ENCODE measurements around the gene PTGES2. TPM values are rescaled to one million over a fixed set of nuclear protein-coding genes. Genes with fewer than 3 reads are reported as not detected.

The PTGES2 gene
- polyA plus RNA-seq, 1 donor = 59.1 TPM

GRCh38 chr9:128101690-128102089 lies 25.8 kb downstream of the PTGES2 start:
- Histone ChIP-seq H3K27me3 (ENCODE audit: control insufficient read depth, insufficient read depth, low read length) (no peaks in the 10 kb centered on the region), H3K27ac (ENCODE audit: low read length) (no peak overlapping the region), H3K4me1 (ENCODE audit: control insufficient read depth, insufficient read depth, low read length) (peaks cover 66% of the 10 kb centered on the region), H3K9me3 (ENCODE audit: control insufficient read depth, low read depth, low read length) (no peaks in the 10 kb centered on the region), H3K4me3 (ENCODE audit: low read length) (no peak overlapping the region), H3K36me3 (ENCODE audit: control insufficient read depth, insufficient read depth, low read length) (peaks cover 48% of the 10 kb centered on the region)
- no peak for DNase-seq
- no CpG with 5 or more reads among the region's 20 CpGs for WGBS (ENCODE audit: insufficient coverage, low lambda C conversion rate)

- Histone ChIP-seq H3K27ac (ENCODE audit: low read length) (no peak overlapping the region), H3K27me3 (ENCODE audit: control insufficient read depth, insufficient read depth, low read length) (no peaks in the 10 kb centered on the region), H3K36me3 (ENCODE audit: control insufficient read depth, insufficient read depth, low read length) (peaks cover 44% of the 10 kb centered on the region), H3K4me3 (ENCODE audit: low read length) (no peak overlapping the region), H3K4me1 (ENCODE audit: control insufficient read depth, insufficient read depth, low read length) (peaks cover 66% of the 10 kb centered on the region), H3K9me3 (ENCODE audit: control insufficient read depth, low read depth, low read length) (no peaks in the 10 kb centered on the region)
- no CpG with 5 or more reads among the region's 12 CpGs for WGBS (ENCODE audit: insufficient coverage, low lambda C conversion rate)
- DNase-seq = no peak
Measured at GRCh38 chr9:128101231-128101661, 26.3 kb downstream of the PTGES2 start.

GRCh38 chr9:128100581-128100980 lies 26.9 kb downstream of the PTGES2 start:
- Histone ChIP-seq H3K4me1 (ENCODE audit: control insufficient read depth, insufficient read depth, low read length) (peaks cover 62% of the 10 kb centered on the region), H3K4me3 (ENCODE audit: low read length) (no peak overlapping the region), H3K9me3 (ENCODE audit: control insufficient read depth, low read depth, low read length) (no peaks in the 10 kb centered on the region), H3K27ac (ENCODE audit: low read length) (peak overlapping the region; percentile 97), H3K36me3 (ENCODE audit: control insufficient read depth, insufficient read depth, low read length) (peaks cover 37% of the 10 kb centered on the region), H3K27me3 (ENCODE audit: control insufficient read depth, insufficient read depth, low read length) (no peaks in the 10 kb centered on the region)
- WGBS (ENCODE audit: insufficient coverage, low lambda C conversion rate) = no CpG with 5 or more reads among the region's 10 CpGs
- DNase-seq = no peak

- Histone ChIP-seq H3K27me3 (ENCODE audit: control insufficient read depth, insufficient read depth, low read length) (no peaks in the 10 kb centered on the region), H3K4me3 (ENCODE audit: low read length) (peak overlapping the region; percentile 61), H3K4me1 (ENCODE audit: control insufficient read depth, insufficient read depth, low read length) (peaks cover 58% of the 10 kb centered on the region), H3K27ac (ENCODE audit: low read length) (peak overlapping the region; percentile 97), H3K36me3 (ENCODE audit: control insufficient read depth, insufficient read depth, low read length) (peaks cover 34% of the 10 kb centered on the region), H3K9me3 (ENCODE audit: control insufficient read depth, low read depth, low read length) (no peaks in the 10 kb centered on the region)
- DNase-seq = no peak
- no CpG with 5 or more reads among the region's 16 CpGs for WGBS (ENCODE audit: insufficient coverage, low lambda C conversion rate)
Measured at GRCh38 chr9:128099932-128100491, 27.5 kb downstream of the PTGES2 start.

- Histone ChIP-seq H3K4me3 (ENCODE audit: low read length) (peak overlapping the region; percentile 61), H3K4me1 (ENCODE audit: control insufficient read depth, insufficient read depth, low read length) (peaks cover 53% of the 10 kb centered on the region)
- no CpG with 5 or more reads among the region's 16 CpGs for WGBS (ENCODE audit: insufficient coverage, low lambda C conversion rate)
Measured at GRCh38 chr9:128099231-128099931, 28.1 kb downstream of the PTGES2 start.

GRCh38 chr9:128098297-128099230 lies 29.0 kb downstream of the PTGES2 start:
- Histone ChIP-seq H3K4me1 (ENCODE audit: control insufficient read depth, insufficient read depth, low read length) (peaks cover 45% of the 10 kb centered on the region), H3K9me3 (ENCODE audit: control insufficient read depth, low read depth, low read length) (no peaks in the 10 kb centered on the region)
- whole genome bisulfite sequencing (ENCODE audit: insufficient coverage, low lambda C conversion rate) = no CpG with 5 or more reads among the region's 32 CpGs

More at GRCh38 chr9:128099231-128099931, 28.1 kb downstream of the PTGES2 start:
- peak overlapping the region; percentile 97 for H3K27ac ChIP-seq (ENCODE audit: low read length)
- peaks cover 34% of the 10 kb centered on the region for H3K36me3 ChIP-seq (ENCODE audit: control insufficient read depth, insufficient read depth, low read length)
- DNase-seq = peak; percentile 85 to 87
- H3K27me3 ChIP-seq (ENCODE audit: control insufficient read depth, insufficient read depth, low read length) = no peaks in the 10 kb centered on the region
- no peaks in the 10 kb centered on the region for H3K9me3 ChIP-seq (ENCODE audit: control insufficient read depth, low read depth, low read length)

GRCh38 chr9:128097543-128098296 lies 29.8 kb downstream of the PTGES2 start:
- H3K9me3 ChIP-seq (ENCODE audit: control insufficient read depth, low read depth, low read length) = no peaks in the 10 kb centered on the region
- no peak for DNase-seq
- peaks cover 19% of the 10 kb centered on the region for H3K36me3 ChIP-seq (ENCODE audit: control insufficient read depth, insufficient read depth, low read length)
- no peaks in the 10 kb centered on the region for H3K27me3 ChIP-seq (ENCODE audit: control insufficient read depth, insufficient read depth, low read length)
- H3K27ac ChIP-seq (ENCODE audit: low read length) = peak overlapping the region; percentile 97
- H3K4me3 ChIP-seq (ENCODE audit: low read length) = no peak overlapping the region
- WGBS (ENCODE audit: insufficient coverage, low lambda C conversion rate) = no CpG with 5 or more reads among the region's 13 CpGs
- peaks cover 38% of the 10 kb centered on the region for H3K4me1 ChIP-seq (ENCODE audit: control insufficient read depth, insufficient read depth, low read length)

More at GRCh38 chr9:128098297-128099230, 29.0 kb downstream of the PTGES2 start:
- no peaks in the 10 kb centered on the region for H3K27me3 ChIP-seq (ENCODE audit: control insufficient read depth, insufficient read depth, low read length)
- H3K4me3 ChIP-seq (ENCODE audit: low read length) = peak overlapping the region; percentile 61
- peak; percentile 97 to 98 for DNase-seq
- H3K27ac ChIP-seq (ENCODE audit: low read length) = peak overlapping the region; percentile 97
- H3K36me3 ChIP-seq (ENCODE audit: control insufficient read depth, insufficient read depth, low read length) = peaks cover 27% of the 10 kb centered on the region

GRCh38 chr9:128096616-128097536 lies 30.7 kb downstream of the PTGES2 start:
- peaks cover 10% of the 10 kb centered on the region for H3K36me3 ChIP-seq (ENCODE audit: control insufficient read depth, insufficient read depth, low read length)
- no peaks in the 10 kb centered on the region for H3K27me3 ChIP-seq (ENCODE audit: control insufficient read depth, insufficient read depth, low read length)
- H3K4me1 ChIP-seq (ENCODE audit: control insufficient read depth, insufficient read depth, low read length) = peaks cover 37% of the 10 kb centered on the region
- no CpG with 5 or more reads among the region's 19 CpGs for WGBS (ENCODE audit: insufficient coverage, low lambda C conversion rate)
- H3K4me3 ChIP-seq (ENCODE audit: low read length) = no peak overlapping the region
- no peak for DNase-seq
- H3K27ac ChIP-seq (ENCODE audit: low read length) = peak overlapping the region; percentile 97
- no peaks in the 10 kb centered on the region for H3K9me3 ChIP-seq (ENCODE audit: control insufficient read depth, low read depth, low read length)

- no peaks in the 10 kb centered on the region for H3K36me3 ChIP-seq (ENCODE audit: control insufficient read depth, insufficient read depth, low read length)
- 100% methylated on average over 1 of the region's 11 CpGs for WGBS (ENCODE audit: insufficient coverage, low lambda C conversion rate)
- H3K27me3 ChIP-seq (ENCODE audit: control insufficient read depth, insufficient read depth, low read length) = no peaks in the 10 kb centered on the region
- no peak overlapping the region for H3K4me3 ChIP-seq (ENCODE audit: low read length)
- peak overlapping the region; percentile 71 for H3K27ac ChIP-seq (ENCODE audit: low read length)
- DNase-seq = no peak
- peaks cover 24% of the 10 kb centered on the region for H3K4me1 ChIP-seq (ENCODE audit: control insufficient read depth, insufficient read depth, low read length)
- no peaks in the 10 kb centered on the region for H3K9me3 ChIP-seq (ENCODE audit: control insufficient read depth, low read depth, low read length)
Measured at GRCh38 chr9:128094950-128095544, 32.5 kb downstream of the PTGES2 start.

All from large intestine (tissue), 3 donors.